BJ (cell line): ENCODE measurements around the gene RIMOC1. TPM values are rescaled to one million over a fixed set of nuclear protein-coding genes. Genes with fewer than 3 reads are reported as not detected.

ENCODE experiments used
- CTCF ChIA-PET: fragments of 350-600 bp; formaldehyde crosslinking; extraction: SDS; loops from one replicate; lab custom pipeline; 2021; ENCODE audit warnings: antibody characterized with exemption, inconsistent platforms; lab: Yijun Ruan, JAX
- POLR2A ChIA-PET: fragments of 300-600 bp; sonication (Branson Sonifier 250); formaldehyde crosslinking; extraction: SDS; loops from one replicate; lab custom pipeline; 2021; ENCODE audit warnings: antibody characterized with exemption; lab: Charles Lee
- DNase-seq: peaks from one replicate; pipeline ENCODE4 v3.0.0-alpha.2; 2011; ENCODE audit warnings: low read depth
- H3K27me3 ChIP-seq: 2 replicates; pipeline ENCODE4 v1.6.0; 2011; ENCODE audit warnings: low read length; ENCODE audit not compliant: control insufficient read depth, insufficient read depth
- H3K36me3 ChIP-seq: 2 replicates; pipeline ENCODE4 v1.5.1; 2011; ENCODE audit warnings: low read length; ENCODE audit not compliant: control insufficient read depth, insufficient read depth
- H3K4me3 ChIP-seq: 2 replicates; pipeline ENCODE4 v1.5.1; 2011; ENCODE audit warnings: low read depth, mild to moderate bottlenecking, control low read depth, low read length
- polyA plus RNA-seq: library from polyadenylated mRNA; depleted of rRNA; stranded (reverse); fragments of >200 nt; gene quantifications from 2 replicates; pipeline ENCODE4 v1.2.3, GENCODE V29; 2011
- TF ChIP-seq, protein P1 (sequence below): IDR thresholded peaks from 2 replicates; pipeline ENCODE4 v1.5.1; 2011; ENCODE audit warnings: low read depth, mild to moderate bottlenecking, control low read depth, inconsistent platforms, low read length, moderate library complexity; ENCODE audit not compliant: insufficient read depth

The RIMOC1 gene
- polyA plus RNA-seq, 1 experiment, result 11.1 TPM

DNA sequence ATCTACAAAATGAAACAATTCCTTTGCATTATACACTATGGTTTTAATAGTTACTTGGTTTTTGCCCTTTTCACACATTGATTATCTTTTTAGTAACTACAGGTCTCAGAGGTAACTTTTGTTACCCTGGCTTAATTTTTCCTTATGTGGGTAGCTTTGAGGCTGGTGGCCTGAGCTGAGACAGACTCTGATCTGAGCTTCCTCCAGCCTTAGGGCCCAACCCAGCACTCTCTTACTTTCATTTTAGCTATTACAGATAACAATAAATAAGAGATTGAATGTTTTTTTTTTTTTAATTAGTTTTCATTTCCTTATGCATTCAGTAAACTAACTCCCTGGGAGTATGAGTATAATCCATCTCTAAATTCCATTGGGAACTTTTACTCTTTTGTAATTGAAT lies 18.9 kb upstream of the RIMOC1 start:
- Histone ChIP-seq H3K36me3 (no peaks in the 10 kb centered on the region), H3K4me3 (no peak overlapping the region), H3K27me3 (no peaks in the 10 kb centered on the region)
- no peak for DNase-seq
- ChIA-PET CTCF (interaction anchor here (1.5 kb wide), 1 partner anchor 11 kb away, joined by 3 read pairs; no protein-coding TSS in a partner anchor), POLR2A (no interaction called here)
- TF ChIP-seq, protein P1, sequence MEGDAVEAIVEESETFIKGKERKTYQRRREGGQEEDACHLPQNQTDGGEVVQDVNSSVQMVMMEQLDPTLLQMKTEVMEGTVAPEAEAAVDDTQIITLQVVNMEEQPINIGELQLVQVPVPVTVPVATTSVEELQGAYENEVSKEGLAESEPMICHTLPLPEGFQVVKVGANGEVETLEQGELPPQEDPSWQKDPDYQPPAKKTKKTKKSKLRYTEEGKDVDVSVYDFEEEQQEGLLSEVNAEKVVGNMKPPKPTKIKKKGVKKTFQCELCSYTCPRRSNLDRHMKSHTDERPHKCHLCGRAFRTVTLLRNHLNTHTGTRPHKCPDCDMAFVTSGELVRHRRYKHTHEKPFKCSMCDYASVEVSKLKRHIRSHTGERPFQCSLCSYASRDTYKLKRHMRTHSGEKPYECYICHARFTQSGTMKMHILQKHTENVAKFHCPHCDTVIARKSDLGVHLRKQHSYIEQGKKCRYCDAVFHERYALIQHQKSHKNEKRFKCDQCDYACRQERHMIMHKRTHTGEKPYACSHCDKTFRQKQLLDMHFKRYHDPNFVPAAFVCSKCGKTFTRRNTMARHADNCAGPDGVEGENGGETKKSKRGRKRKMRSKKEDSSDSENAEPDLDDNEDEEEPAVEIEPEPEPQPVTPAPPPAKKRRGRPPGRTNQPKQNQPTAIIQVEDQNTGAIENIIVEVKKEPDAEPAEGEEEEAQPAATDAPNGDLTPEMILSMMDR, result no peak

DNA sequence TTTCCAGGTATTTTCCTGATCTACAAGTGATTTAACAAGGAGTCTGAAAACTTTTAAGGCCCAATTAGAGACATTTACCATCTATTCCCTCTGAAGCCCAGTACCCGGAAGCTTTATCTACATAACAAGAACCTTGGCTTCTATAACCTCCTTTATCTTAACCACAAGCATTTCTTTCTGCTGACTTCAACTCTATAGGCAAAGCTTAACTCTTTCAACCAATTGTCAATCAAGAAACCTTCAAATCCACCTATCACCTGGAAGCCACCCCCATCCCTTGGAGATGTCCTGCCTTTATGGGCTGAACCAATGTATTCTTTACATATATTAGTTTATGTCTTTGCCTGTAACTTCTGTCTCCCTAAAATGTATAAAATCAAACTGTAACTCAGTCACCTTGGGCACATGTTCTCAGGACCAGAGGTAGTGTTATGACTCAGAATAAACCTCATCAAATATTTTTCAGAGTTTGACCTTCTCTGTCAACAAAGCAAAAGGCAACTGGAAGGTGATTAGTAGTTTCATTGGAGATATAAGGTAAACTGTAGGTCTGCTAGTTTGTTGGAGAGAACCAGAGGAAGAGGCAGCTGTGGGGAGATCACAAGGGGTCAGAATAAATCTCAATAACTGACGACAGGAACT lies 13.0 kb upstream of the RIMOC1 start:
- ChIA-PET POLR2A (no interaction called here), CTCF (interaction anchor here (0.8 kb wide), 1 partner anchor 195 kb away, joined by 3 read pairs; no protein-coding TSS in a partner anchor)
- TF ChIP-seq, protein P1, result no peak

DNA sequence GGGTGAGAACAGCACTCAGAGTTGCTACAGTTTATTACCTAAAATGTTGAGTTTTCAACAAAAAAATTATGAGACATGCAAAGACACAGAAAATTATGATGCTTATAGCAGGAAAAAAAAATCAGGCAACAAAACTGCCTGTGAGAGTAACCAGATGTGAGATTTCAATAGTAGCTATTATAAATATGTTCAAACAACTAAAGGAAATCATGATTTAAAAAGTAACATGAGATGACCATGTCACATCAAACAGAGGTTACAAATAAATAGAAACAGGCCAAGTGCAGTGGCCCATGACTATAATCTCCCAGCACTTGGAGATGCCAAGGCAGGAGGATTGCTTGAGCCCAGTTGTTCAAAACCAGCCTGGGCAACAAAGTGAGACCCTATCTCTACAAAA lies 12.1 kb upstream of the RIMOC1 start:
- TF ChIP-seq, protein P1, result no peak
- ChIA-PET POLR2A (no interaction called here), CTCF (interaction anchor here (1.1 kb wide), 1 partner anchor 9 kb away, joined by 3 read pairs; no protein-coding TSS in a partner anchor)
- Histone ChIP-seq H3K27me3 (peaks cover 2% of the 10 kb centered on the region; the same call in 1 of the 2 replicates), H3K4me3 (no peak overlapping the region), H3K36me3 (no peaks in the 10 kb centered on the region)
- DNase-seq, result no peak

More for the DNA sequence above, 13.0 kb upstream of the RIMOC1 start:
- Histone ChIP-seq H3K4me3 (no peak overlapping the region), H3K36me3 (no peaks in the 10 kb centered on the region), H3K27me3 (peaks cover under 1% of the 10 kb centered on the region; the same call in 1 of the 2 replicates)
- no peak for DNase-seq

DNA sequence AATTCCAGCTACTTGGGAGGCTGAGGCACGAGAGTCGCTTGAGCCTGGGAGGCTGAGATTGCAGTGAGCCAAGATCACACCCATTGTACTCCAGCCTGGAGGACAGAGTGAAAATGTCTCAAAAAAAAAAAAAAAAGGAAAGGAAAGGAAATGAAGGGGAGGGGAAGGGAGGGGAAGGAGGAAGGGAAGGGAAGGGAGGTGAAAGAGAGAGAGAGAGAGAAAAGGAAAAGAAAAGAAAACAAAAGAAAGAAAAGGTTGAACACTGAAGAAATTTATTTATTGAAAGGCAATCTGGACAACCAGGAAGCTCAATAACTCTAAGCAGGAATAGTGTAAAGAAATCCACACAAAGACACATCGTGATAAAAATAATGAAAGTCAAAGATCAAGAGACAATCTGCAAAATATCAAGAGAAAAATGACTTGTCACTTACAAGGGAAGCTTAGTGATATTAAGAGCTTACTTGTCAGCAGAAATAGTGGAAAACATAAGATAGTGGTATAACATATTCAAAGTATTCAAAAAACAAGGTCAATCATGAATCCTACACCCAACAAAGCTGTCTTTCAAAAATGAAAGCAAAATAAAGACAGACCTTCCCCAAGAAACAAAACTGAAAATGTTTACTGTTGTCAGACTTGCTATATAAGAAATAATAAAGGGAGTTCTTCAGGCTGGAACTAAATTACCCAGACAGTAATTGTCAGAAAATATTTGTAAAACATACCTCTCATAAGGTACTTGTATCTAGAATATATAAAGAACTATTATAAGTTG lies 10.9 kb upstream of the RIMOC1 start:
- Histone ChIP-seq H3K4me3 (no peak overlapping the region), H3K36me3 (no peaks in the 10 kb centered on the region), H3K27me3 (peaks cover 2% of the 10 kb centered on the region)
- TF ChIP-seq, protein P1, result no peak
- ChIA-PET POLR2A (no interaction called here), CTCF (interaction anchor here (0.7 kb wide), 1 partner anchor 11 kb away, joined by 3 read pairs; no protein-coding TSS in a partner anchor)
- no peak for DNase-seq

DNA sequence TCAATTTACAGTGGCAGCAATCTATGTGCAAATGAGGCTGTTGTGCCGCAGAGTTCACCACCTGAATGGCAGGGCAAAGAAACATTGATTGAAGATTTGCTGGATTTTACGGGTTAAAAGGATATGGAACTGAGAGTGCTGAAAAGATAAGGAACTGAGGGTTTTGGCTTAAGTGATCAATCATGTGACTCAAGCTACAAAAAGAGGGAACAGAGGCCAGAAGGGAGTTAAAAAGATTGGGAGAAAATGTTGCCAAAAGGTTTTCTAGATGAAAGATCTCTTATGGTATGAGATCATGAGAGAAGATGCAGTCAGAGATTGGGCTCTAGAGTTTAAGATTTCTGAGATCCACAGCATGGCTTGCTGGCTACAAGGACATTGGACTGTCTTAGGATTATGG lies 7.9 kb upstream of the RIMOC1 start:
- ChIA-PET POLR2A (no interaction called here), CTCF (no interaction called here)
- no peak overlapping the region for H3K4me3 ChIP-seq

More for the DNA sequence above, 7.9 kb upstream of the RIMOC1 start:
- TF ChIP-seq, protein P1, result no peak
- no peak for DNase-seq
- Histone ChIP-seq H3K36me3 (no peaks in the 10 kb centered on the region), H3K27me3 (peaks cover 2% of the 10 kb centered on the region)
